Skeletal muscle satellite cell (primary cell): Measurements from ENCODE around the gene RAPGEF2.
A peak's percentile ranks its signal among the peaks of the same experiment; 100 is the strongest.

Source experiments
- H3K27me3 ChIP-seq: 2 replicates; pipeline ENCODE4 v1.7.0; 2013; ENCODE audit warnings: low read length; ENCODE audit not compliant: control insufficient read depth, insufficient read depth
- H3K36me3 ChIP-seq: 2 replicates; pipeline ENCODE4 v1.7.0; 2013; ENCODE audit warnings: mild to moderate bottlenecking, control low read depth, low read length; ENCODE audit not compliant: insufficient read depth
- H3K4me1 ChIP-seq: 2 replicates; pipeline ENCODE4 v1.7.0; 2013; ENCODE audit warnings: low read length; ENCODE audit not compliant: control insufficient read depth, insufficient read depth
- H3K4me2 ChIP-seq: 2 replicates; pipeline ENCODE4 v1.7.0; 2013; ENCODE audit warnings: mild to moderate bottlenecking, low read length
- H3K4me3 ChIP-seq: 2 replicates; pipeline ENCODE4 v1.7.0; 2013; ENCODE audit warnings: low read length
- H3K9ac ChIP-seq: 2 replicates; pipeline ENCODE4 v1.7.0; 2013; ENCODE audit warnings: mild to moderate bottlenecking, low read depth, low read length, moderate library complexity
- H3K9me3 ChIP-seq: replicated peaks from 2 replicates; pipeline ENCODE4 v1.7.0; 2013; ENCODE audit warnings: mild to moderate bottlenecking, control low read depth, low read length

RAPGEF2 gene

GRCh38 chr4:159344877-159345276 is 242.0 kb downstream of the RAPGEF2 start:
- no peak overlapping the region for H3K4me3 ChIP-seq
- no peaks in the 10 kb centered on the region for H3K9me3 ChIP-seq
- peaks cover 32% of the 10 kb centered on the region for H3K36me3 ChIP-seq
- H3K9ac ChIP-seq: no peak overlapping the region
- no peak overlapping the region for H3K4me2 ChIP-seq
- no peaks in the 10 kb centered on the region for H3K4me1 ChIP-seq
- no peaks in the 10 kb centered on the region for H3K27me3 ChIP-seq

DNA sequence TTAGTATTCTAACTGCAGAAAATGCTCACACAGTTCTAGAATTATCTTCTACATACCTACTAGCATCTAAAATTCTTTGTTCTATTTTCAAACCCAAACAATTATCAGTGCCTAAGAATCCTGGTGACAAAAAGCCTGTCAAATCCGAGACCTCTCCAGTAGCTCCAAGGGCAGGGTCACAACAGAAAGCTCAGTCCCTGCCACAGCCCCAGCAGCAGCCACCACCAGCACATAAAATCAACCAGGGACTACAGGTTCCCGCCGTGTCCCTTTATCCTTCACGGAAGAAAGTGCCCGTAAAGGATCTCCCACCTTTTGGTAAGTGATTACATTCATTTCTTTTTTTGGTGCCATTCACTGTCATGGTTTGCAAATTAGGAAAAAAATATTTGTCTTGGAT is 243.8 kb downstream of the RAPGEF2 start:
- Histone ChIP-seq H3K9me3 (no peaks in the 10 kb centered on the region), H3K4me3 (no peak overlapping the region), H3K27me3 (no peaks in the 10 kb centered on the region), H3K9ac (no peak overlapping the region), H3K4me1 (no peaks in the 10 kb centered on the region), H3K36me3 (peaks cover 42% of the 10 kb centered on the region), H3K4me2 (no peak overlapping the region)

- Histone ChIP-seq H3K9ac (no peak overlapping the region), H3K4me1 (no peaks in the 10 kb centered on the region), H3K9me3 (no peaks in the 10 kb centered on the region), H3K27me3 (no peaks in the 10 kb centered on the region), H3K36me3 (peaks cover 43% of the 10 kb centered on the region), H3K4me3 (no peak overlapping the region), H3K4me2 (no peak overlapping the region)
These were observed 244.9 kb downstream of the RAPGEF2 start for GRCh38 chr4:159347813-159348212.

DNA sequence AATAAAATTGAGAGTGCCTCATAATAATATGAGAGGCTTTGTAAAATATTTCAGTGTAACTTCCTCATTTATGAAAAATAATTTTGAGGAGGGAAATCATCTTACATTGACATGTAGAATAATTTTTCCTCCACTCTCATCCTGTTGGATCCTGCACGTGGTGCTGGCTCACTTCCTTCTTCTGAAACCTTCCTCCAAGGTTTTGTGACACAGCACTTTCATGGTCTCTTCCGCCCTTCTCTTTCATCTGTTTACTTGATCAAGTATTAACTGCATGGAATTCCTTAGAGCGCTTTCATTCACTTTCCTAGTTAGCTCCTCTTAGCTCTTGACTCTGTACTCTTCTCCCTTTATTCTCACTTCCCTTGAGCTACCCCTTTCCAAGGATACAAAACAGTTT is 246.5 kb downstream of the RAPGEF2 start:
- H3K9ac ChIP-seq: no peak overlapping the region
- no peak overlapping the region for H3K4me3 ChIP-seq
- no peak overlapping the region for H3K4me2 ChIP-seq
- H3K4me1 ChIP-seq: no peaks in the 10 kb centered on the region
- peaks cover 42% of the 10 kb centered on the region for H3K36me3 ChIP-seq
- H3K9me3 ChIP-seq: no peaks in the 10 kb centered on the region
- H3K27me3 ChIP-seq: no peaks in the 10 kb centered on the region

- Histone ChIP-seq H3K27me3 (no peaks in the 10 kb centered on the region), H3K4me1 (no peaks in the 10 kb centered on the region), H3K4me2 (no peak overlapping the region), H3K36me3 (peaks cover 35% of the 10 kb centered on the region), H3K9me3 (no peaks in the 10 kb centered on the region), H3K9ac (no peak overlapping the region), H3K4me3 (no peak overlapping the region)
These were observed 249.7 kb downstream of the RAPGEF2 start for GRCh38 chr4:159352609-159353008.

DNA sequence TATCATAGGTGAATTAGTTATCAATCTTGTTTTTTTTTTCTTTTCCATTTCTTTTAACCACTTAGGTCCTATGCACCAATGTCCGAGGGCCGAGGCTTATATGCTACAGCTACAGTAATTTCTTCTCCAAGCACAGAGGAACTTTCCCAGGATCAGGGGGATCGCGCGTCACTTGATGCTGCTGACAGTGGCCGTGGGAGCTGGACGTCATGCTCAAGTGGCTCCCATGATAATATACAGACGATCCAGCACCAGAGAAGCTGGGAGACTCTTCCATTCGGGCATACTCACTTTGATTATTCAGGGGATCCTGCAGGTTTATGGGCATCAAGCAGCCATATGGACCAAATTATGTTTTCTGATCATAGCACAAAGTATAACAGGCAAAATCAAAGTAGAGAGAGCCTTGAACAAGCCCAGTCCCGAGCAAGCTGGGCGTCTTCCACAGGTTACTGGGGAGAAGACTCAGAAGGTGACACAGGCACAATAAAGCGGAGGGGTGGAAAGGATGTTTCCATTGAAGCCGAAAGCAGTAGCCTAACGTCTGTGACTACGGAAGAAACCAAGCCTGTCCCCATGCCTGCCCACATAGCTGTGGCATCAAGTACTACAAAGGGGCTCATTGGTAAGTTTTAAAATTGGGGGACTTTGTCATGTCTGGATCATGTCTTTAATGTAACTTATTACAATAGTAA is 250.7 kb downstream of the RAPGEF2 start:
- Histone ChIP-seq H3K4me1 (peaks cover 7% of the 10 kb centered on the region), H3K9ac (no peak overlapping the region), H3K36me3 (peaks cover 35% of the 10 kb centered on the region), H3K9me3 (no peaks in the 10 kb centered on the region), H3K4me3 (no peak overlapping the region), H3K4me2 (no peak overlapping the region), H3K27me3 (no peaks in the 10 kb centered on the region)

- Histone ChIP-seq H3K9me3 (no peaks in the 10 kb centered on the region), H3K27me3 (no peaks in the 10 kb centered on the region), H3K36me3 (peaks cover 48% of the 10 kb centered on the region), H3K4me1 (peaks cover 18% of the 10 kb centered on the region), H3K9ac (no peak overlapping the region), H3K4me3 (no peak overlapping the region), H3K4me2 (no peak overlapping the region)
These were observed 252.6 kb downstream of the RAPGEF2 start for GRCh38 chr4:159355466-159355865.

DNA sequence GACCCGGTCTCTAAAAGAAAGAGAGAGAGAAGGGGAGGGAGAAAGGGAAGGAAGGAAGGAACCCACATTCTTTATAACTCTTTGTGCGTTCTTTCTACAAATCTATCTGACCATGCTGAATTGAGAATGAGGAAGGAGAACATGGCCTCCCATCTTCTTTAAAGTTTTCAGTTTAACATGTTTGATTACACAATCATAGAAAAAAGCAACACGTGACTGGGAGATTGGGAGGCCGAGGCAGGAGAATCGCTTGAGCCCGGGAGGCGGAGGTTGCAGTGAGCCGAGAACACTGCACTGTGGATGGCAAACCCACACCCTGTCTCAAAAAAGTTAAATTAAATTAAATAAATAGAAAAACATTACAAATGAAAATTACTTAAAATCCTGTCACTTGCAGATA is 254.5 kb downstream of the RAPGEF2 start:
- H3K9me3 ChIP-seq: no peaks in the 10 kb centered on the region
- H3K27me3 ChIP-seq: no peaks in the 10 kb centered on the region
- H3K36me3 ChIP-seq: peaks cover 42% of the 10 kb centered on the region
- no peak overlapping the region for H3K4me2 ChIP-seq
- H3K9ac ChIP-seq: no peak overlapping the region
- no peak overlapping the region for H3K4me3 ChIP-seq
- peaks cover 25% of the 10 kb centered on the region for H3K4me1 ChIP-seq

GRCh38 chr4:159358226-159358625 is 255.3 kb downstream of the RAPGEF2 start:
- Histone ChIP-seq H3K36me3 (peaks cover 34% of the 10 kb centered on the region), H3K27me3 (no peaks in the 10 kb centered on the region), H3K4me1 (peaks cover 25% of the 10 kb centered on the region), H3K4me2 (no peak overlapping the region), H3K9me3 (no peaks in the 10 kb centered on the region), H3K4me3 (no peak overlapping the region), H3K9ac (no peak overlapping the region)

GRCh38 chr4:159360549-159360948 is 257.7 kb downstream of the RAPGEF2 start:
- Histone ChIP-seq H3K4me2 (no peak overlapping the region), H3K4me1 (peaks cover 25% of the 10 kb centered on the region), H3K9ac (no peak overlapping the region), H3K4me3 (no peak overlapping the region), H3K9me3 (no peaks in the 10 kb centered on the region), H3K36me3 (peaks cover 28% of the 10 kb centered on the region), H3K27me3 (no peaks in the 10 kb centered on the region)

DNA sequence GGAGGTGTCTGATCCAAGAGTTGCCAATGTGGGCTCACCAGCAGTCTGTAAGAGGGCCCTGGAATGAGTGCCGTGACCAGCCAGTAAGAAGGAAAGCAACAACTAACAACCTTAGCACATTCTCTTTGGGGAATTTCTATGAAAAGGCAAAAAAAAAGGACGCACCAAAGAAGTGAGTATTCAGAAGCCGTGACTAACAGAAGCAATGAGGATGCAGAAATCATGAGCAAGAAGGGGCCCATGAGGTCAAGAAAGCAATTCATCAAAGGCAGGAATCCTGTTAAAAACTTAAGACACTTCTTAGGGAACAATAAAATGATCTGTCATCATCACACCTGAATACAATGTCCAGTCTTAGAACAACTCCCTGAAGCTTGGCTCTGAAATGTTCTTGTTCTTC is 260.5 kb downstream of the RAPGEF2 start:
- no peaks in the 10 kb centered on the region for H3K9me3 ChIP-seq
- peaks cover 28% of the 10 kb centered on the region for H3K4me1 ChIP-seq
- no peaks in the 10 kb centered on the region for H3K27me3 ChIP-seq

DNA sequence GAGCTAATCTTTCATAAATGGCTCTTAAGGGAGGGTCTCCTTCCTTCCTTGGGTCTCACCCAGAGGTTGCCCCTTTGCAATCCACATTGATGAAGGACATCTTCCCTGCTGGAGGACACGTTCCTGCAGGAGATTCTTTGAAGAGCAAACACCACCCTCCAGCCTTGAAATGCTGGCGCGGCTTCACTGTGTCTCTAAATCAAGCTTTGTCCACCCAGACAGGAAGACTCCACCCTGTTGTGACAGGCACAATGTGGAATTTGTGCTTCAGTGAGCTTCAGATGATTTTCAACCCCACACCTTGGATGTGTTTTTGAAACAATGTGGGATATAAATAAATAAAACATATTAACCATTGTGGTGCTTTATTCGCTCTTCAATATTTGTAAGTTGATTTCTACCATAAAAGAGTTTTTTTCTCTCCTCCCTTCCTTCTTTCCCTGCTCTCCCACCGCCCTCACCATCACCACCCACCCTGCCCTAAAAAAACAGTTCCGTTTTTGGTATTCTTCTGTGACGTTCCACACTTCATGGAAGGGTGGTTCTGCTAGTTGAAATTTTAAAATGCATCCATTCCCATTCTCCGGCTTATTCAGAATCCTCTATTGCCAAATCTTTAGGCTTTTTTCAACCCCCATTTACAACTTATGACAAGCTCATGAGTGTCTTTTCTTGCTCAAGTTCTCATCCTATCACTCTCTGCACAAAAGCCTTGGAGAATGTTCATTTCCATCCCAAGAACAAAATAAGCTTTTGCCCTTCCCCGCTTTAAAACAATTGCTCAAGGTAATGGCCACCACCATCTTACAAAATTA is 264.3 kb downstream of the RAPGEF2 start:
- no peak overlapping the region for H3K9ac ChIP-seq
- H3K4me3 ChIP-seq: no peak overlapping the region
- H3K4me2 ChIP-seq: peak overlapping the region; percentile 25
- no peaks in the 10 kb centered on the region for H3K9me3 ChIP-seq
- no peaks in the 10 kb centered on the region for H3K27me3 ChIP-seq
- peaks cover 9% of the 10 kb centered on the region for H3K4me1 ChIP-seq
- H3K36me3 ChIP-seq: peaks cover 3% of the 10 kb centered on the region

More for the DNA sequence above, 260.5 kb downstream of the RAPGEF2 start:
- no peak overlapping the region for H3K4me3 ChIP-seq
- no peak overlapping the region for H3K4me2 ChIP-seq
- peaks cover 20% of the 10 kb centered on the region for H3K36me3 ChIP-seq
- no peak overlapping the region for H3K9ac ChIP-seq
